ENCODE results near the gene KRT35.

KRT35 gene
- total RNA-seq: 0 to 0.09 (median 0) reads per million in 4 experiments

DNA sequence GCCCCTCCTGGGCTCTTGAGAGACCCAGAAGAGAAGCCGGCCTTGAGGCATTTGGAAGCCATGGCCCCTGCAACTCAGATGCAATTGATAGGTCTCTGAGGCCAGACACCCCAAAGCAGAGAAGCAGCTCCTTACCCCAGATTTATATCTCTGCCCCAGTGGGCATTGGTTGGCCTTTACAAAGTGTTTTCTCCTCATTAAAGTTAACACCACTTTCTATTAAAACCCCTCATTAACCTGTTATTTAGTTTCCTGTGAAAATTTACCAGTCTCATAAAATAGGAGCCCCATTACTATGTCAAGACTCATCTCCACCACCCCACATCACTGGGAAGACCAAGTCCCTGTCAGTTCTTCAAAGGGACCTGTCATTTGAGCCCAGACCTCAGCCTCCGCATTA, at the start of gene KRT35:
Gene KRT35, minus strand, starts transcription at position 116 of the 400 bp plus-strand sequence. Its CDS starts 54 bp downstream, at position 62.
- no peak for DNase-seq

DNA sequence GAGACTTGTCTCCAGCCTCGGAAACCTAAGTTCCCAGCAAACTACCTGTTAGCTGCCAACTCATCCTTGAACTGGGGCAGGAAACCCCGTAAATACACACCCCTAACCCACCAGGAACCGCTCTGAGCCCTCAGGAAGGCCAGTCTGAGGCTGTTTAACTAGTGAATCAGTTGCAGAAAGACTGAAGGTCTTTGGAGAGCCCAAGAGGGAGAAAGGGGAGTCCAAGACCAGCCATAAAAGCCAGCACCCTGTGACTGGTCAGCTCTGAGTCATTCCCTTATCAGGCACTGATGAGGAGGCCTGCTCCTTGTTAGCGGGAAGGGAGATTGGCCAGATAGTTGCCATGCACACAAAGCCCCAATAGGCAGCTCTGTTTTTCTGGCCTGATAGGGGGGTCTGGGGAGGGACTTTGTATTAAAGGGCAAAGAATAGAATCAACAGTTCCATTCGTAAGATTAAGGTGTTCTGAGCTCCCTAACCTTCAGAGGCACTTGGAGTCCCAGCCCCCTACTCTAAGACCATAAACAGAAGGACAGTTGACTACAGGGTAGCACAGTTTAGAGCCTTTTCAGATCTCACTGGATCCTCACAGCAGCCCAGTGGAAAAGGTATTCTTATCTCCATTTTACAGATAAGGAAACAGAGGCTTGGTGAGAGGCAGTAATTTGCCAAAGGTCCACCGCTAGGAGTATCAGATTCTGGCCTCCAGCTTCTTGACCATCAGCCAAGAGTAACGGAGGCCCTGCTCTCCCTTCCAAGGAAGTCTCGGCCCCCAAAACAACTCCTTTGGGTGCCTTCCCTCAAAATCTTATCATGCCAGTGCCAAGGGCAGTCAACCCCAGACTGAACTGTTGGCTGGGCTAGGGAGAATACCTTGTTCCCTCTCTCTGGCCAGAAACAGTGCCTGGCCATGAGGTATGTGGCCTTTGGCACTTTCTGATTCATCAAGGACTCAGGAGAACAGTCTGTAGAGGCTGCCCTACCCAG, 49.4 kb upstream of the KRT35 start:
- DNase-seq: no peak

DNA sequence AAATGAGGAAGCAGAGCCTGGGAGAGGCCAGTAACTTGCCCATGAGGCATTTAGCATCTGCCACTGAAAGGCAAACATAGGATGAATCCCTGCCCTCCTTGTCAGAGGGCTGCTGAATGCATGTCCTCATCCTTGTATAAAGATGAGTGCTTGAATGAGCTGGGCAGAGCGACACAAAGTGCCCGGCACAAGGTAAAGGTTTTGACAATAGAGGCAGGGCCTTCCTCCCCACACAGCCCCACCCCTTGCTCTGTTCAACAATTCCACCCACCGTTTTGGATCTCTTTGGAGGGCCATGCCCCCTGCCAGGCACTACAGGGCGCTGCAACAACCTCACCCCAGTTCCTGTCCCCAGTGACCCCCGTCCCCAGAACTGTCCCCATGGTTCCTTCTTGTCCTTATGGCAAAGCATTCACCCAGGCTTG, 48.6 kb upstream of the KRT35 start:
- no peak for DNase-seq

DNA sequence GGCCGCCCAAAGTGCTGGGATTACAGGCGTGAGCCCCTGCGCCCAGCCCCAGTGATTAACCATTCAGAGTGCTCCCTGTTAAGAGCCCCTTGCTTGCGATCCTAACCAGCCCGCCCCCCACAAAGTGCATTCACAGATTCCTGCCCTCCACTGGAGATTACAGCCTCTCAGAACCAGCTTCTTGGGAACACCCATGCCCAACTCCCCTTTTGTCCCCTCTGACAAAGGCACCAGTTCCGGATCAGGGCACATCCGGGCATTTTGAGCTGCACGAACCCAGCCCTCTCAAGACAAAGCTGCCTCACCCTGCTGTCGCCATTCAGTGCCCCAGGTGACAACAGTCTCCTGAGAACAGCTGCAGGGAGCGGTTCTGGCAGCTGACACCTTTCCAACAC, 48.0 kb upstream of the KRT35 start:
- no peak for DNase-seq

DNA sequence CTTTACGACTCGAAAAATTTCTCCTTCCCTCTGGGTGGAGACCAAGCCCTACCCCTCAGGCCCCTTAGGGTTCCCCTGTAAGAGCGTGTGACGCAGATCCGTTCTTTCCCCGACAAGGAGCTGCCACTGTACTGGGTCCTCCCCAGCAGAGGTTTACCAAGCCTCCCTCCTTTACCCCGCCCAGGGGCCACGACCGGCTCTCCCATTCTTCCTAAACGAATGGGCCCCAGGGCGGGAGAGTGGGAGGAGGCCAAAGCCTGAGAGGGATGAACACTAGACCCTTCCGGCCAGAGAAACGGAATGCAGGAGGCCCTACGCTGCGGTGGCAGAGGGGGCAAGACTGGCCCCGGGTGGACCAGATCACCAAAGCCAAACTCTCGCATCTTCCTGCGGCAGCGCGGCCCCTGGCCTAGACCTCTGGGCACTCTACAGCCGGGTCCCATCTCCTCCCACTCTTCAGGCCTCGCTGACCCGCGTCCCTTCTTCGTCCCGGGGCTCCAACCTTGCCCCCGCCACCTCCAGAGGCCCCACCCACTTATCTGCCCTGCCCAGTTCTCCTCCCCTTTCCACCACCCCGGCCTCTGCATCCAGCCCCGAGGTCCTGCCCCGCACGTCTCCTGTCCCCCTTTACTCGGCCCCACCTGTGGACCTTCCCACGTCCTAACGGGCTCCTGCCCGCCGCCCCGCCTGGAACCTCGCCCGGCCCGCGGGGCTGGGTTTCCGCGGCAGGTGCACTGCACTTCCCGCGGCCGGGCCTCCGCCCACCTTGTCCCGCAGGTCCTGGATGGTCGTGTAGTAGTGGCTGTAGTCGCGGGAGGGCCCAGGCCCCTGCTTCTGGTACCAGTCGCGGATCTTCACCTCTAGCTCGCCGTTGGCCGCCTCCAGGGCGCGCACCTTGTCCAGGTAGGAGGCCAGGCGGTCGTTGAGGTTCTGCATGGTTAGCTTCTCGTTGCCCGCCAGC, 46.4 kb upstream of the KRT35 start:
- DNase-seq: no peak

DNA sequence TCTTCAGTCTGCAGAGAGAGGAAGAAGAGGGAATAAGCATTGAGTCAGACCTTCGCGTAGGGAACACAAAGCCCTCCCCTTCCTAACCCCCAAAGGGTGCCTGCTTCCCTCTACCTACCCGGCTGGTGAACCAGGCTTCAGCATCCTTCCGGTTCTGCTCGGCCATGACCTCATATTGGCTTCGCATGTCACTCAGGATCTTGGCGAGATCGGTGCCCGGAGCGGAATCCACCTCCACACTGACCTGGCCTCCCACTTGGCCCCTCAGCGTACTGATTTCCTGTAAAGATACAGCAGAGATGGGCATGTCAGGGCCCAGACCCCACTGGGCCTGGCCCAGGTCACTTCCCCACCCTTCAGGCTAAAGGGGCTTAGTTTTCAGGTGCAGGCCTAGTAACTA, 43.3 kb upstream of the KRT35 start:
- DNase-seq: no peak

DNA sequence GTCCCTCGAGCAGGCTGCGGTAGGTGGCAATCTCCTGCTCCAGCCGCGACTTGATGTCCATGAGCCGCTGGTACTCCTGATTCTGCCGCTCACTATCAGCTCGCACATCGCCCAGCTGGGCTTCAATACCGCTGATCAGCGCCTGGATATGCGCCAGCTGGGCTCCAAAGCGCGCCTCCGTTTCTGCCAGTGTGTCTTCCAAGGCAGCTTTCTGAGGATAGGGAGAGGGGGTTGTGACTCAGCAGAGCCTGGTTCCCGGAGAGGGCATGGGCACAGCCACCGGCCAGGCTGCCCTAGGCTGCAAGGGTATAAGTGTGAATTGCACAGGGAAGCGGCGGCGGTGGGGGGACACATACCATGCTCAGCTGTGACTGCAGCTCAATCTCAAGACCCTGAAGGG, 42.8 kb upstream of the KRT35 start:
- no peak for DNase-seq

DNA sequence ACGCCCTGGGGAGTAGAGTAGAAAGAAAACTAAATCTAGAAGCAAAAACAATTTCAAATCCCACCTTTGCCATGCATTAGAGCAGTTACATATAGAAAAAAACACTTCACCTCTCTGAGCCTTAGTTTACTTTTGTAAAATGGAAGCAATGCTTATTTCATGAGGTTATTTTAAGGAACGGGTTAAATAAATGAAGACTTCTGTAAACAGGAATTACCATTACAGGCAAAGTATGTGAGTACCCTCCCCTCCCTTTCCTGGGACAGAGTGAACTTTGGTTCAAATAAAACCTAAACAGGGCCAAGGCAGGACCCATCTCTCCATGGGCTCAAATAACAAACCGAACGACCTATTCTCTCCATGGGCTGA, 42.3 kb upstream of the KRT35 start:
- DNase-seq: no peak

DNA sequence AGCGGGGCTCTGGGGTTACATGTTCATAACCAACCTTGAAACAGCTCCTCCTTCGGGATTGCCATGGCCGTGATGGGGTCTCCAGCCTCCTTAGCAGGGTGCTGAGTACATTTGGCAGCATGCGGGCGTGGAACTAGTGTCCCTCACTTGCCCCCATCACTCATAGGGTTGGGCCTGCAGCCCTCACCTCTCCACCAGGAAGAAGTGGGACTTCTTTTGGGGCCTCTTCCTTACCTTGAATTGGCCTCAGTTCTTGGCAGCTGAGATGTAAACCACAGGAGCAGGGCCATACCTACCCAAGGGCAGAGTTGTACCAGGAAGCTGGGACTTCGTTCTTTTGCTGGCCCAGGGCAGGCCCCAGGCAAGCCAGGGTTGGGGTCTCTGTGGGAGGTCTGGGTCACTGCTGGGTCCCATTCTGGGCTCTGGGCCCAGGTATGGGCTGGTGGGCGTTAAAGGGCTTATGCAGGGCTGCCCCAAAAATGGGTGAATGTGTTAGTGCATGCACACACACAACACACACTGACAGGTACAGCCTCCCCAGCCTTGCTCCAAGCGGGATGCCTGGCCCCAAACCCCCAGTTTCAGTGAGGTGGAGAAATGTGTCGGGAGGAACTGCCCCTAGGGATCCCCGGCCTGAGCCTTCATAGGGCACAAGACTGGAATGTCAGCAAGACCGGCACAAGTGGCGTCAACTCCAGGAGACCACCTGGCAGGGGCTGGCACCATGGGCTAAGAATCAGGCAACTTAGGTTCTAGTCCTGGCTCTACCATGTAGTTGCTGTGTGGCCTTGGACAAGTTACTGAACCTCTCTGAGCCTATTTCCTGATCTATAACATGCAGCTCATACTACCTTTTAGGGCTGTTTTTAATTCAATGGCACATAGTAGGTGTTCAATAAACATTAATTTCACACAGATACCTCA, 41.6 kb upstream of the KRT35 start:
- no peak for DNase-seq

DNA sequence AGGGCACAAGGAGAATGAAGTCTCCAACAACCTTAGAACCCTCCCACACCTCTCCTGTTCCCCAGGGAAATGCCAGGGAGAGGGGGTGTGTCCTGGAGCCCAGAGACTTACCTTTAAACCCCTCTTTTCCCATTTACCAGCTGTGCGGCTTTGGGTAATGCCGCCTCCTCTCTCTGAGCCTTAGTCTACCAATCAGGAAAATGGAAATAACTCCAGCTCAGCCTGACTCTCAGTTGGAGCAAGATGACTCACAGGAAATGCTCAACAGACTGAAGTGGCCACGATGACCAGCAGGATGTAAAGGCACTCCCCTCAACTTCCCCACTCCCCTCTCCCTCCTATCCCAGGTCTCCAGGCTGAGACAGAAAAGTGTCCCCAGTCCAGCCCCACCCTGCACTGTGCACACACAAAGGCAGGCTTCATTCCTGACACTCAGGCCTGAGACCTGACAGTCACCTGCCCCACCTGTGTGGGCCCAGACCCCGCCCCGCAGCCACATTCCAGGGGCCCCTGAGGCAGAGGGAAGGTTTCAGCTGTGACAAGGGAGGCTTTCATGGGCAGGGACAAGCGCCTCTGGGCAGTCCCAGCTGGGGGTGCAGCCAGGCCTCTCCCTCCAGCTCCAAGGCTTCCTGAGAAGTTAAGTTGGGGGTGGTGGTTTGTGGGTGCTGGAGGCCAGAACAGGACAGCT, 40.8 kb upstream of the KRT35 start:
- no peak for DNase-seq

DNA sequence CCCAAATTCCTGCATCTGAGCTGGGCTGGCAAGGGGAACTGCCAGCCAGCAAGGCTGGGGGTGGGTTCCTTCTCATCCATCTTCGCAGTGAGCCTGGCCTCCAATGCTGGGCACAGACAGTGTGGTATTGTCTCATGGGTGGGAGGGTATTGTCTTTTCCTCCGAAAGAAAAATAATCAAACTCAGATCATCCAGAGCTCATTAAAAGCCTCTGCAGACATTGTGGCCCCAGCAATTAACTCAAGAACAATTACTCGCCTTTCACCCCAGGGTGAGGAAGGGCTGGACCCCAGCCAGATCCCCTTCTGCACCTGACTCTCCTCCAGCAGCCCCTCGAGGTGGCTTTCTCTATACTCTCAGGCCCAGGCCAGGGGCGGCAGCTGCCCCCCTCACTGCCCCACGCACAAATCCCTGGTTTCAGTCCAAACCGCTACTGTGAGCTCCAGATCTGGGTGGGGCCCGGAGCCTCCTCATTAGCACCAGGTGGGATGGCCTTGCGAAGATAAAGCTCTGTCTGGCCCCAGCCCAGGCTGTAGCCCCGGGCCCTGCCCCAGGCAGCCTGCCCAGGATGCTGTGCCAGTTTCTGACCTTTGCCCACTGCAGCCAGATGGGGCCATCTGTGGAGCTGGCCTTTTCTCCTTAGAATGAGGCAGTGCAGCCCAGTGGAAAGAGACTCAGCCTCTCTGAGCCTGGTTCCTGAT, 40.0 kb upstream of the KRT35 start:
- DNase-seq: no peak

DNA sequence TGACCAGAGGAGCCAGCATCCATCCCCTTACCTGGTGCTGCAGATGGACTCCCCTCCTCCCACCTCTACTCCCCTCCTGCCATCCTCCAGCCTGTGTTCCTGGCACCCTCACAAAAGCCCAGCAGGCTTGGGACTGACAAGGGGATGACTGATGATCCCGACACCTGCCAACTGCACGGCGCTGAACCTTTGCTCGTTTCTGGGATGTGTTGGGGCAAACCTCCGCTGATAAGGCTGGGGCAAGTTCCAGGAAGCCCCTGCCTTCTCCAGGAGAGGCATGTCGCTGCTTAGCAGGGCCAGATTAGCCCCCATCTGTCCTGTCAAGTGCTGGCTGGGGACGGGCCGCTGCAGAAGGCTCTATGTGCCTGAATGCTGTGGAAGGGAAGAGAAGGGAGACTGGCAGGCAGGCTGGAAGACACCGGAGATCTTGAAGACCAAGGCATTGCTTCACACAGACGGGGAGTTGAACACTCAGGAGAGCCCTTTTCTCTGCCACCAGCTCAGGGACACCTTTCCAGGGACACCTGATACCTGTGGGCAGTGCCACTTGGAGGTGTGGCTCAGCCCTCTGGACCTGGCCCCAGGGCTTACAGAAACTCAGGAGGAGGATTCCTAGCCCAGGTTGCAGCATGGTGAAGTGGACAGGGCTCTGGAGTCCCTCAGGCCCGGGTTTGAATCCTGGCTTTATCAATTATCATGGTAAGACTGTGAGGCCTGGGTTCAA, 38.7 kb upstream of the KRT35 start:
- no peak for DNase-seq

DNA sequence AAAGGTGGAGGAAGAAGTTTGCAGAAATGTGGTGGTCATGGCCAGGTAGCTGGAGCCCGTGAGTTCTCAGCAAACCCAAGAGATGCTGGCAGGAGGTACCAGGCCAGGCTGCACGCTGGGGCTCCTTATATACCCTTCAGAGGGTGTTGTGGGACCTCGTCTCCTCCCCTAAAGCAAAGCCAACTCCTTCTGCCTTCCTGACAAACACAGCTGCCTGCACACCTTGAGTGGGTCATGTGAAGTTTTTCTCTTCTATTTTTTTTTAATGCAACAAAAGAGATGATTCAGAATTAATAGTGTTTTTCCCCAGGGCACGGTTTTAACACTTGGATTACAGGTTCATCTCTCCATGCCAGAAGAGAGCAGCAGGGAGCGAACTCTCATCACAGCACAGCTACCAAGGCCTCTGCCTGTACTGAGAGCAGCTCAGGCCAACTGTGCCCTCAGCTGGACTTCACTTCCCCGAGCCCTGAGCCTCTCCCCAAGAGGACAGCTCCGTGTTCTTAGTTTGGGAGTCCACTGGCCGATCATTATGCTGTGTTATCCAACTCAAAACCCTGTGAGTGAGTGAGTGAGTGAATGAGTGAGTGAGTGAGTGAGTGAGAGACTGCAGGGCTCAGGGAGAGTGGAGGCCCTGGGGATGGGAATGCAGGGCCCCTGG, 38.0 kb upstream of the KRT35 start, which contains the start of gene KRT15:
Gene KRT15, minus strand, starts transcription at position 102 of the 661 bp plus-strand sequence. Its CDS starts 63 bp downstream, at position 39.
- no peak for DNase-seq

DNA sequence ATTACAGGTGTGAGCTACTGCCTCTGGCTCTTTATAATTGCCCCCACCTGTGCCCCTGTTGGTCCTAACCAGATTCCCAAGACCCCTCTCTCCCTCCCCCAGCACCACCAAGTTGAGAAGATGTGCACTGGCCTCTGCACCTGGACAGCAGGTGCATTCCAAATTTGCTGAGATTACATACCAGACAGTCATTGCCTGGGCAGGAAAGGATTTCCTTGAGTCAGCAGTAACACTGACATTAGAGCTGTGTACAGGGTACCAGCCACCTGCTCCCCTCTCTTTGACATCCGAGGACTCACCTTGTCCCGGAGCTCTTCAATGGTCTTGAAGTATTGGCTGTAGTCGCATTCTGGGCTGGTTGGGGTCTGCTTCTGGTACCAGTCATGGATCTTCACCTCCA, 37.1 kb upstream of the KRT35 start:
- DNase-seq: no peak

DNA sequence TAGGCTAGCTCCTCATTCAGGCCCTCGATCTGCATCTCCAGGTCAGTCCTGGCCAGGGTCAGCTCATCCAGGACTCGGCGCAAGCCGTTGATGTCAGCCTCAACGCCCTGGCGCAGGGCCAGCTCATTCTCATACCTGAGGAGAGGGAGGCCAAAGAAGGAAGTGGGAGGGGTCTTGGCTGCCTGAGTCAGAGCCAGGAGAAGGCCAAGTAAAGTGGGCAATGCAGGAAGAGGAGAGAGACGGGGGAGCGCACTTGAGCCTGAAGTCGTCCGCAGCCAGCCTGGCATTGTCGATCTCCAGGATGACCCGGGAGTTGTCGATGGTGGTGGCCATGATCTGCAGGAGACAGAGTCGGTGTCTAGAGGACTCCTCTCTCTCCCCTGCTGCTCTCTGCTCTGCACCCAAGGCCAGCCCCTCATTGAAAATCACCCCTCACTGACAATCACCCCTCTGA, 35.9 kb upstream of the KRT35 start:
- DNase-seq: no peak

DNA sequence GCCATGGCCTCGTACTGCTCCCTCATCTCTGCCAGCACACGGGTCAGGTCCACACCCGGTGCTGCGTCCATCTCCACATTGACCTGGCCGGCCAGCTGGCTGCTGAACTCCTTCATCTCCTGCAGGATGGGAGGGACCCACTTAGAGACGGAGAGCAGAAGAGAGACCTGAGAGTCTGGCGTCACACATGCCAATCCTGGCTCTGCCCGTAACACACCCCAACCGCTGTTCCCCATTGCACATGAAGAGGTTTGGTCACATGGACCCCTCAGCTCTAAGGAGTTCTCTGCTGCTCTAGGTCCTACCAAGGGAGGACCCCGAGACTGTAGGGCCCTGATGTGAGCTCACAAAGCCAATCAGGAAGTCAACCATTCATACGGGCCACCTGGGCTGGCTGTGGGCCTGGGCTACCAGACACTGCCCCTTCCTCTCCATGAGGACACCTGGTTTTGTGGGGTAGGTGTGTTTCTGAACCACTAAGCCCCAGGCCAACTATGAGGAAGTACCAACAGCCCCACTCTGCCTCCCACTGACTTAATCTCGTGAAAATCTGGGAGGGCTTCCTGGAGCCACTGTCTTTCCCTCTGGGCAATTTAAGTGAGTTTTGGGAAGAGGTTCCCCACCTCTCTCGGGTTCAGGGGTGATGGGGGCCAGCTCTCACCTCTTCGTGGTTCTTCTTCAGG, 35.3 kb upstream of the KRT35 start:
- DNase-seq: no peak

DNA sequence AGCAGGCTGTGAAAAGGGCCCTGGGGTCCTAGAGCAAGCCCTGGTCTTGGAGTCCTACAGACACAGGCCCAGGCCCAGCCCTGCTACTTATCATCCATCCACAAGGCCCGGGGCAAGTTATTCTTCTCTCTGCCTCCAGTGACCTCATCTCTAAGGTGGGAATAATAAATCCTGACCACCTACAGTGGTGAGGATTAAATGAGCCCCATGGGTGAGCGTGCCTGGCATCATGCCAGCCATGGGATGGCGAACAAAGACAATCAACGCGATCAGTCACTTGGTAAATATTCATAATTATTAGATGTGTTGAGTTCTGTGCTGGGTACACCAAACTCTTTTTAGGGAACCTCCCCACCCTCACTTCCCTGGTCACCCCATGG, 32.2 kb upstream of the KRT35 start:
- DNase-seq: no peak

DNA sequence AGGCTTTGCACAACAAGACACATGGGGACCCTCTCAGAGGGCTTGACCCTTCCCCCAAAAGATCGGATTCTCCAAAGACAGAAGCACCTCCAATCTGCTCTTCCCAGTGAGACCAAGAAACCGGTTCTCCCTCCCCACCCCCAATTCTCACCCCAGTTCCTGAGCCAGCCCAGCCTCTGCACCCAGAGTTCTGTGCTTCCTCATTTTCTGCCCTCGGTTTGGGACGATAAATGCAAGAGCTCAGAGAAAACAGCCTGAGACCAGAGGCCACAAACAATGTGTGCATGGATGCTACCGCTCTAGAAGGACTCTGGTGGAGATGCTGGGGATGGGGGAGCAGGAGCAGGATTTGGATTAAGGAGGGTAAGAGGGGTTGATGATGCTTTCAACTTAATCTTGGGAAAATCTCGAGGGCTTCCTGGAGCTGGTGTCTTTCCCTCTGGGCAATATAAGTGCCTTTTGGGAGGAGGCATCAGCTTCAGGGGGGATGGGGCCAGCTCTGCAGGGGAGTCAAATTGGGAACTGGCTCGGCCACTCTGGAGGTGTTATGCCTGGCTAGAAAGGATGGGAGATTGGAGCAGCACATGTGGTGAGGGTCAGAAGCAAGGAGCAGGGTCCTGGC, 31.7 kb upstream of the KRT35 start:
- DNase-seq: no peak
